HepG2 (cell line): ENCODE measurements around the gene B3GNT5. TPM values are rescaled to one million over a fixed set of nuclear protein-coding genes. Genes with fewer than 3 reads are reported as not detected.

Experiments used
- ATAC-seq: fragments of 200-7000 bp; cut with Tn5 transposase; 3 replicates; pipeline ENCODE4 v1.9.1; 2020; ENCODE audit warnings: mild to moderate bottlenecking, moderate library complexity
- BruUV-seq: library from RNA; stranded (reverse); fragments of 400-500 nt; replicated peaks from 2 replicates; lab custom pipeline; 2021; lab: Mats Ljungman, UMichigan
- CTCF ChIA-PET: fragments of 300-600 bp; formaldehyde crosslinking; extraction: SDS; loops from one replicate; lab custom pipeline; 2021; ENCODE audit warnings: low total read pairs, inconsistent platforms, low intra/inter-chr PET ratio; lab: Yijun Ruan, JAX
- POLR2A ChIA-PET: fragments of 350-600 bp; sonication (Branson Sonifier 250); formaldehyde crosslinking; loops from one replicate; lab custom pipeline; 2020; ENCODE audit warnings: antibody characterized with exemption, inconsistent platforms; lab: Yijun Ruan, JAX
- DNase-seq: peaks from one replicate; pipeline ENCODE4 v3.0.0-alpha.2; 2015; ENCODE audit warnings: low spot score
- FAIRE-seq: peaks from 3 replicates; lab custom pipeline; 2011; peaks lifted over from hg19 to GRCh38; lab: Jason Lieb, UNC
- H2AFZ ChIP-seq: one replicate; pipeline ENCODE4 v1.6.1; 2011; ENCODE audit warnings: low read length, inconsistent platforms
- H3K27ac ChIP-seq: fragments of 300-600 bp; 3 replicates; pipeline ENCODE4 v1.8.0; 2011; ENCODE audit warnings: mixed run types, mild to moderate bottlenecking, mixed read lengths, low read length, inconsistent platforms; ENCODE audit not compliant: insufficient read depth; ENCODE audit errors: extremely low read length
- H3K27me3 ChIP-seq, 2 experiments: fragments of 200-600 bp in 1 of 2; 2 replicates in 1 of 2; 3 replicates in 1 of 2; pipeline versions ENCODE4 v1.6.0 to v1.8.0; 2011; ENCODE audit warnings: low read length in 2 of 2, mild to moderate bottlenecking in 2 of 2, moderate library complexity in 2 of 2, inconsistent platforms in 1 of 2; ENCODE audit not compliant: insufficient read depth in 2 of 2, control insufficient read depth in 1 of 2
- H3K36me3 ChIP-seq, 2 experiments: fragments of 200-600 bp in 1 of 2; replicated peaks in 1 of 2; 2 replicates in 1 of 2; 3 replicates in 1 of 2; pipeline versions ENCODE4 v1.5.1 to v1.8.0; 2011; ENCODE audit warnings: low read length in 2 of 2, inconsistent platforms in 1 of 2; ENCODE audit not compliant: insufficient read depth in 2 of 2, control insufficient read depth in 1 of 2
- H3K4me1 ChIP-seq: 2 replicates; pipeline ENCODE4 v1.5.1; 2012; ENCODE audit warnings: low read length, inconsistent platforms; ENCODE audit not compliant: insufficient read depth
- H3K4me2 ChIP-seq: 2 replicates; pipeline ENCODE4 v1.6.0; 2011; ENCODE audit warnings: low read depth, low read length, inconsistent platforms
- H3K4me3 ChIP-seq, 3 experiments: fragments of 200-600 bp in 1 of 3; sonication (generic), shearing (Covaris generic) in 1 of 3; replicated peaks in 1 of 3; 2 replicates each; pipeline ENCODE4 v1.5.1; 2011 to 2016; ENCODE audit warnings: low read length in 3 of 3, inconsistent platforms in 2 of 3, low read depth in 2 of 3, mild to moderate bottlenecking in 2 of 3, control low read depth in 1 of 3, mixed read lengths in 1 of 3; ENCODE audit not compliant: insufficient read depth in 1 of 3
- H3K79me2 ChIP-seq: one replicate; pipeline ENCODE4 v1.6.1; 2011; ENCODE audit warnings: low read length, inconsistent platforms; ENCODE audit not compliant: insufficient read depth
- H3K9ac ChIP-seq: 2 replicates; pipeline ENCODE4 v1.6.0; 2011; ENCODE audit warnings: mild to moderate bottlenecking, low read depth, low read length, inconsistent platforms; ENCODE audit not compliant: insufficient read depth
- H3K9me3 ChIP-seq: 2 replicates; pipeline ENCODE4 v1.5.1; 2012; ENCODE audit warnings: mild to moderate bottlenecking, low read length
- H4K20me1 ChIP-seq: 2 replicates; pipeline ENCODE4 v1.6.0; 2011; ENCODE audit warnings: inconsistent platforms, mild to moderate bottlenecking, low read length, moderate library complexity; ENCODE audit not compliant: insufficient read depth
- KDM5B ChIP-seq: sonication (generic); formaldehyde crosslinking; IDR thresholded peaks from 2 replicates; pipeline ENCODE4 v1.4.0; 2020; ENCODE audit warnings: missing genetic modification reagents, mild to moderate bottlenecking, borderline replicate concordance
- ZBTB42 ChIP-seq: sonication (generic); formaldehyde crosslinking; IDR thresholded peaks from 2 replicates; pipeline ENCODE4 v1.5.0; 2020; ENCODE audit warnings: mild to moderate bottlenecking, missing genetic modification reagents
- ZHX2 ChIP-seq, 2 experiments: sonication (generic) in 1 of 2; formaldehyde crosslinking in 1 of 2; IDR thresholded peaks; 2 replicates each; pipeline versions ENCODE4 v1.6.1 to v1.9.0; 2014 to 2022; ENCODE audit warnings: antibody characterized with exemption in 1 of 2, borderline replicate concordance in 1 of 2, inconsistent platforms in 1 of 2, low read depth in 1 of 2, missing genetic modification reagents in 1 of 2
- ZNF441 ChIP-seq: sonication (generic); formaldehyde crosslinking; IDR thresholded peaks from 2 replicates; pipeline ENCODE4 v1.7.0; 2021; ENCODE audit warnings: missing genetic modification reagents, borderline replicate concordance
- WGBS: methylation state at CpG from one replicate; pipeline ENCODE4 v1.1.6; 2017; ENCODE audit warnings: low lambda C conversion rate; 5-methylcytosine and 5-hydroxymethylcytosine counted together
- in situ Hi-C: cut with HindIII; loops from 2 replicates; pipeline ENCODE4 v1.10.0; 2017; ENCODE audit warnings: low pct_unique_long_range_greater_than_20kb; ENCODE audit not compliant: extremely low pct_ligation_motif_present
- intact Hi-C: fragments of 100-400 bp; cut with micrococcal nuclease; formaldehyde crosslinking; loops from one replicate; pipeline ENCODE4 v1.10.0; 2022; ENCODE audit not compliant: unreplicated experiment
- polyA plus RNA-seq, 8 experiments: library from polyadenylated mRNA; depleted of rRNA in 3 of 8; stranded (reverse) in 7 of 8; unstranded in 1 of 8; fragments of >200 nt; fragmentation: Illumina TruSeq in 4 of 8; extraction: Trizol in 4 of 8; gene quantifications; 2 replicates each; pipeline versions ENCODE4 v1.2.1 to v1.2.3, GENCODE V29; 2011 to 2016; ENCODE audit warnings: low read depth in 4 of 8, missing spikeins in 1 of 8, mixed read lengths in 1 of 8; ENCODE audit not compliant: insufficient read depth in 1 of 8
- total RNA-seq, 5 experiments: library from RNA; depleted of rRNA; stranded (reverse); fragments of >200 nt; fragmentation: Illumina TruSeq; extraction: Trizol; gene quantifications; 2 replicates each; pipeline ENCODE4 v1.2.3, GENCODE V29; 2016; ENCODE audit warnings: low read depth in 1 of 5
- TF ChIP-seq, protein P1 (sequence below): IDR thresholded peaks from 2 replicates; pipeline ENCODE4 v1.6.1; 2012; ENCODE audit warnings: low read depth, low read length, improper control_type of control experiment
- TF ChIP-seq, protein P2 (sequence below): sonication (generic); formaldehyde crosslinking; IDR thresholded peaks from 2 replicates; pipeline ENCODE4 v1.5.0; 2020; ENCODE audit warnings: mild to moderate bottlenecking, missing genetic modification reagents, borderline replicate concordance

The B3GNT5 gene
- total and polyA plus RNA-seq, 2 of the 13 experiments (the other 11 are each of a cell fraction or from before 2014, with no cell fraction given) = not detected

DNA sequence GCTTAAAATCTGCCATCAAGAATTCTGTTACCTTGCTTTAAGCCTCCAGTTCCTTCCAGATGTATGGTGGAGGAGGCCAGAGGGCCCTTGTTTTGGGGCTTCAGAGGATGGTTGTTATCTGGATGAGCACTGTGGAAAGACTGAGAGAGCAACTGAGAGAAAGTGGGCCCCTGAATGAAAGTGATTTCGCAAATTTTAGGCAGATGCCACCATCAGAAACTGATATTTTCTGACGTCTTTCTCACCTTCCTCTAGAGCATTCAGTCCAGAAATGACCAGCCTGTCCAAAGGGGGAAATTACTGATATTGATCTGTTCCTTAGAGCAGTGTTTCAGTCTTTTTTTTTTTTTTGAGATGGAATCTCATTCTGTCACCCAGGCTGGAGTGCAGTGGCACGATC lies 13.4 kb downstream of the B3GNT5 start (continued):
- TF ChIP-seq, protein P1, sequence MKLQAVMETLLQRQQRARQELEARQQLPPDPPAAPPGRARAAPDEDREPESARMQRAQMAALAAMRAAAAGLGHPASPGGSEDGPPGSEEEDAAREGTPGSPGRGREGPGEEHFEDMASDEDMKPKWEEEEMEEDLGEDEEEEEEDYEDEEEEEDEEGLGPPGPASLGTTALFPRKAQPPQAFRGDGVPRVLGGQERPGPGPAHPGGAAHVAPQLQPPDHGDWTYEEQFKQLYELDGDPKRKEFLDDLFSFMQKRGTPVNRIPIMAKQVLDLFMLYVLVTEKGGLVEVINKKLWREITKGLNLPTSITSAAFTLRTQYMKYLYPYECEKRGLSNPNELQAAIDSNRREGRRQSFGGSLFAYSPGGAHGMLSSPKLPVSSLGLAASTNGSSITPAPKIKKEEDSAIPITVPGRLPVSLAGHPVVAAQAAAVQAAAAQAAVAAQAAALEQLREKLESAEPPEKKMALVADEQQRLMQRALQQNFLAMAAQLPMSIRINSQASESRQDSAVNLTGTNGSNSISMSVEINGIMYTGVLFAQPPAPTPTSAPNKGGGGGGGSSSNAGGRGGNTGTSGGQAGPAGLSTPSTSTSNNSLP = no peak
- TF ChIP-seq ZHX2 (IDR thresholded peaks at IDR 0.05; ENCODE audit: low read depth) = no peak
- TF ChIP-seq ZHX2 (CRISPR knock-in tag; IDR thresholded peaks at IDR 0.05; ENCODE audit: borderline replicate concordance) = no peak

GRCh38 chr3:183267140-183267539 lies 14.1 kb downstream of the B3GNT5 start:
- Histone ChIP-seq H4K20me1 (no peaks in the 10 kb centered on the region), H3K9ac (no peak overlapping the region), H3K9me3 (no peaks in the 10 kb centered on the region), H3K27me3 (peaks cover 1 to 20% of the 10 kb centered on the region in 2 experiments; a peak in 4 of 5 replicates), H3K4me3 (no peak overlapping the region), H3K4me1 (peaks cover 12% of the 10 kb centered on the region), H3K4me2 (no peak overlapping the region), H3K36me3 (no peaks in the 10 kb centered on the region), H3K27ac (no peak overlapping the region), H2AFZ (no peak overlapping the region), H3K79me2 (no peaks in the 10 kb centered on the region)
- ATAC-seq (no peak), DNase-seq (no peak), FAIRE-seq (no peak)
- in situ Hi-C loops = no loop called here
- no TSS peak for BruUV-seq
- 74% methylated on average over 5 of the region's 5 CpGs for WGBS
- ChIA-PET POLR2A (no interaction called here), CTCF (no interaction called here)
- intact Hi-C loops = no loop called here
- TF ChIP-seq KDM5B (no peak), ZNF441 (no peak), ZBTB42 (CRISPR knock-in tag) (no peak)
- TF ChIP-seq, protein P2, sequence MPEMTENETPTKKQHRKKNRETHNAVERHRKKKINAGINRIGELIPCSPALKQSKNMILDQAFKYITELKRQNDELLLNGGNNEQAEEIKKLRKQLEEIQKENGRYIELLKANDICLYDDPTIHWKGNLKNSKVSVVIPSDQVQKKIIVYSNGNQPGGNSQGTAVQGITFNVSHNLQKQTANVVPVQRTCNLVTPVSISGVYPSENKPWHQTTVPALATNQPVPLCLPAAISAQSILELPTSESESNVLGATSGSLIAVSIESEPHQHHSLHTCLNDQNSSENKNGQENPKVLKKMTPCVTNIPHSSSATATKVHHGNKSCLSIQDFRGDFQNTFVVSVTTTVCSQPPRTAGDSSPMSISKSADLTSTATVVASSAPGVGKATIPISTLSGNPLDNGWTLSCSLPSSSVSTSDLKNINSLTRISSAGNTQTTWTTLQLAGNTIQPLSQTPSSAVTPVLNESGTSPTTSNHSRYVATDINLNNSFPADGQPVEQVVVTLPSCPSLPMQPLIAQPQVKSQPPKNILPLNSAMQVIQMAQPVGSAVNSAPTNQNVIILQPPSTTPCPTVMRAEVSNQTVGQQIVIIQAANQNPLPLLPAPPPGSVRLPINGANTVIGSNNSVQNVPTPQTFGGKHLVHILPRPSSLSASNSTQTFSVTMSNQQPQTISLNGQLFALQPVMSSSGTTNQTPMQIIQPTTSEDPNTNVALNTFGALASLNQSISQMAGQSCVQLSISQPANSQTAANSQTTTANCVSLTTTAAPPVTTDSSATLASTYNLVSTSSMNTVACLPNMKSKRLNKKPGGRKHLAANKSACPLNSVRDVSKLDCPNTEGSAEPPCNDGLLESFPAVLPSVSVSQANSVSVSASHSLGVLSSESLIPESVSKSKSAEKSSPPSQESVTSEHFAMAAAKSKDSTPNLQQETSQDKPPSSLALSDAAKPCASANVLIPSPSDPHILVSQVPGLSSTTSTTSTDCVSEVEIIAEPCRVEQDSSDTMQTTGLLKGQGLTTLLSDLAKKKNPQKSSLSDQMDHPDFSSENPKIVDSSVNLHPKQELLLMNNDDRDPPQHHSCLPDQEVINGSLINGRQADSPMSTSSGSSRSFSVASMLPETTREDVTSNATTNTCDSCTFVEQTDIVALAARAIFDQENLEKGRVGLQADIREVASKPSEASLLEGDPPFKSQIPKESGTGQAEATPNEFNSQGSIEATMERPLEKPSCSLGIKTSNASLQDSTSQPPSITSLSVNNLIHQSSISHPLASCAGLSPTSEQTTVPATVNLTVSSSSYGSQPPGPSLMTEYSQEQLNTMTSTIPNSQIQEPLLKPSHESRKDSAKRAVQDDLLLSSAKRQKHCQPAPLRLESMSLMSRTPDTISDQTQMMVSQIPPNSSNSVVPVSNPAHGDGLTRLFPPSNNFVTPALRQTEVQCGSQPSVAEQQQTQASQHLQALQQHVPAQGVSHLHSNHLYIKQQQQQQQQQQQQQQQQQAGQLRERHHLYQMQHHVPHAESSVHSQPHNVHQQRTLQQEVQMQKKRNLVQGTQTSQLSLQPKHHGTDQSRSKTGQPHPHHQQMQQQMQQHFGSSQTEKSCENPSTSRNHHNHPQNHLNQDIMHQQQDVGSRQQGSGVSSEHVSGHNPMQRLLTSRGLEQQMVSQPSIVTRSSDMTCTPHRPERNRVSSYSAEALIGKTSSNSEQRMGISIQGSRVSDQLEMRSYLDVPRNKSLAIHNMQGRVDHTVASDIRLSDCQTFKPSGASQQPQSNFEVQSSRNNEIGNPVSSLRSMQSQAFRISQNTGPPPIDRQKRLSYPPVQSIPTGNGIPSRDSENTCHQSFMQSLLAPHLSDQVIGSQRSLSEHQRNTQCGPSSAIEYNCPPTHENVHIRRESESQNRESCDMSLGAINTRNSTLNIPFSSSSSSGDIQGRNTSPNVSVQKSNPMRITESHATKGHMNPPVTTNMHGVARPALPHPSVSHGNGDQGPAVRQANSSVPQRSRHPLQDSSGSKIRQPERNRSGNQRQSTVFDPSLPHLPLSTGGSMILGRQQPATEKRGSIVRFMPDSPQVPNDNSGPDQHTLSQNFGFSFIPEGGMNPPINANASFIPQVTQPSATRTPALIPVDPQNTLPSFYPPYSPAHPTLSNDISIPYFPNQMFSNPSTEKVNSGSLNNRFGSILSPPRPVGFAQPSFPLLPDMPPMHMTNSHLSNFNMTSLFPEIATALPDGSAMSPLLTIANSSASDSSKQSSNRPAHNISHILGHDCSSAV (CRISPR knock-in tag) = no peak
